ENCODE data around the gene GAS7. TPM values are rescaled to one million over a fixed set of nuclear protein-coding genes. Genes with fewer than 3 reads are reported as not detected.

GAS7 gene
- total RNA-seq, 2 experiments from 2014 or later: 1.6 to 2.1 TPM

- intact Hi-C loops (cut with micrococcal nuclease): loop anchor here (10.0 kb wide), 1 partner anchor 60 kb away; no protein-coding TSS in a partner anchor
- CTCF ChIA-PET: interaction anchor here (1.5 kb wide), 1 partner anchor 16 kb away, joined by 3 read pairs; no protein-coding TSS in a partner anchor
- no peak within 1 kb of the TSS for H3K4me3 Mint-ChIP-seq
Observed at GRCh38 chr17:9905078-9905415, 293.4 kb downstream of the GAS7 start, which contains the start of gene RCVRN. RCVRN (minus strand) TSS chr17:9905271; CDS start chr17:9905180, 91 bp downstream.

DNA sequence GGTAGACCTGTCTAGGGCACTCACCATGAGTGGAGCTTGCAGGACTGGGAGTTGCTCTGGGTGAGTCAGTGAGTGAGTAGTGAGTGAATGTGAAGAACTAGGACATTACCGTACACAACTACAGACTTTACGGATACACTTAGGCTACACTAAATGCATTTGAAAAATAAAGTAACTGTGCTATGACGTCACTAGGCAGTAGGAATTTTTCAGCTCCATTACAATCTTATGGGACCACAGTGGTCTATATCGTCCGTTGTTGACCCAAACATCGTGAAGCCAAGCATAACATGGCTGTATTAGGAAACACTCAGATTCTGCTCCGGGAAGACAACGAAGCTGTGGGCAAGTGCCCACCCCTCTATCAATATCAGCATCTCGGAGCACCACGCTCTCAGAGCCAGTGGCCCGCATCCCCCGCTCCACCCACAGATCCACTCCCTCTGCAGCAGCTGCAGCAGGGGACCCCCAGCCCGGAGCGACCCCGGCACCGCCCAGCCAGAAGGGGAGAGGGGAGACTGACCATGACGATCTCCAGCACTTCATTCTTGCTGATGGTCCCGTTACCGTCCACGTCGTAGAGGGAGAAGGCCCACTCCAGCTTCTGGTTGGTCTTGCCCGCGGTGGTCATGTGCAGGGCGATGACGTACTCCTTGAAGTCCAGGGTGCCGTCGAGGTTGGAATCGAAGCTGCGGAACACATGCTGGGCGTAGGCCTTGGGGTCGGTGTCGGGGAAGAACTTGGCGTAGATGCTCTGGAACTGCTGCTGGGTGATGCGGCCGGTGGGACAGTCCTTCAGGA, 293.9 kb downstream of the GAS7 start:
- POLR2A ChIA-PET: no interaction called here
- CTCF ChIA-PET: interaction anchor here (1.5 kb wide), 1 partner anchor 16 kb away, joined by 3 read pairs; no protein-coding TSS in a partner anchor

More at GRCh38 chr17:9905078-9905415, 293.4 kb downstream of the GAS7 start, which contains the start of gene RCVRN:
- H3K36me3 Mint-ChIP-seq (ENCODE audit: low read depth): no peaks in the 10 kb centered on the region
- H3K4me1 Mint-ChIP-seq (ENCODE audit: low read depth): no peaks in the 10 kb centered on the region
- TF ChIP-seq CTCF (IDR thresholded peaks at IDR 0.05): no peak
- DNase-seq: no peak
- POLR2A ChIA-PET: no interaction called here
- H3K27me3 Mint-ChIP-seq: peaks cover 6% of the 10 kb centered on the region
- no peaks in the 10 kb centered on the region for H3K9me3 Mint-ChIP-seq
- H3K27ac Mint-ChIP-seq: no peak within 1 kb of the TSS
- no peak for ATAC-seq

DNA sequence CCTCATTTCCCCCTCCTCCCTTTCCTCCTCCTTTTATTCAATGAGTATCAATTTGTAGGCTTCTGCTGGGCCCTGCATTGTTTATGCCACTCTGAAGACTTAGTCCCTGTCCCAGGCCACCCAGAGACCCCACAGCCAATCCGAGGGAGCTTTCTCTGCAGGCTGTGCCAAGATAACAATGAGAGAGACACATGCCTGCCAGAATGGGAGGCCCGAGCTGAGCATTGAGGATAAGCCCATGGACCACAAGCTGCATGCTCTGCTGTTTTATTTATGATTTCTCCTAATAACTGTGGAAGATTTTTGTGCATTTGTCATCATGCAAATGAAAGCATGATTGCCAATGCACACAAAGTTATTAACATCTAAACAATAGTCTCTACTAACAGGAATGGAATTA, 296.3 kb downstream of the GAS7 start:
- Mint-ChIP-seq H3K27me3 (peaks cover 4% of the 10 kb centered on the region), H3K27ac (no peak overlapping the region), H3K4me3 (no peak overlapping the region), H3K9me3 (no peaks in the 10 kb centered on the region), H3K36me3 (ENCODE audit: low read depth) (no peaks in the 10 kb centered on the region), H3K4me1 (ENCODE audit: low read depth) (no peaks in the 10 kb centered on the region)
- ATAC-seq: no peak
- POLR2A ChIA-PET: no interaction called here
- TF ChIP-seq CTCF (IDR thresholded peaks at IDR 0.05): no peak
- DNase-seq: no peak
- intact Hi-C loops (cut with micrococcal nuclease): loop anchor here (10.0 kb wide), 1 partner anchor 57 kb away; no protein-coding TSS in a partner anchor
- CTCF ChIA-PET: interaction anchor here (0.7 kb wide), 1 partner anchor 715 kb away, joined by 3 read pairs; no protein-coding TSS in a partner anchor

More for the DNA sequence above, 293.9 kb downstream of the GAS7 start:
- DNase-seq: no peak
- H3K27me3 Mint-ChIP-seq: peaks cover 6% of the 10 kb centered on the region
- intact Hi-C loops (cut with micrococcal nuclease): loop anchor here (10.0 kb wide), 1 partner anchor 60 kb away; no protein-coding TSS in a partner anchor
- no peak for TF ChIP-seq CTCF (IDR thresholded peaks at IDR 0.05)
- H3K4me1 Mint-ChIP-seq (ENCODE audit: low read depth): no peaks in the 10 kb centered on the region
- no peak for ATAC-seq
- H3K27ac Mint-ChIP-seq: no peak overlapping the region
- no peak overlapping the region for H3K4me3 Mint-ChIP-seq
- H3K36me3 Mint-ChIP-seq (ENCODE audit: low read depth): no peaks in the 10 kb centered on the region
- no peaks in the 10 kb centered on the region for H3K9me3 Mint-ChIP-seq

DNA sequence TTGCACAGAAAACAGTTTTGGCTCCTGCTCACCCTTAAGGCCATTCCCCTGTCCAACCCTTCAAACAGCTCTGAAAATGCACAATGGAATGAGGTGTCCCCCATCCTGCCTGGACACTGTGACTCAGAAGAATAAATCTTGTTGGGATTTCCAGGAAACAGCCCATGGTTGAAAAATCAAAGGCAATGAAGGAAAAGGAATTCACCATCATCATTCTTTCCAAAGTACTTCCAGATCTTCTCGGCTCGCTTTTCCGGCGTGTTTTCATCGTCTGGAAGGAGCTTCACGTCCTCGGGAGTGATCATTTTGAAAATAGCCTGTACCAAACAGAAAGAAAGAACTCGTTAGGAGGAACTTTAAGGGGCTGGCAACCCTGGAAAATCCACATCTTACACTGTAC, 297.6 kb downstream of the GAS7 start:
- Mint-ChIP-seq H3K27ac (no peak overlapping the region), H3K9me3 (no peaks in the 10 kb centered on the region), H3K36me3 (ENCODE audit: low read depth) (no peaks in the 10 kb centered on the region), H3K27me3 (peaks cover 4% of the 10 kb centered on the region), H3K4me3 (no peak overlapping the region), H3K4me1 (ENCODE audit: low read depth) (no peaks in the 10 kb centered on the region)
- intact Hi-C loops (cut with micrococcal nuclease): loop anchor here (10.0 kb wide), 1 partner anchor 56 kb away; no protein-coding TSS in a partner anchor
- ChIA-PET CTCF (no interaction called here), POLR2A (no interaction called here)
- ATAC-seq (no peak), DNase-seq (no peak)
- no peak for TF ChIP-seq CTCF (IDR thresholded peaks at IDR 0.05)

DNA sequence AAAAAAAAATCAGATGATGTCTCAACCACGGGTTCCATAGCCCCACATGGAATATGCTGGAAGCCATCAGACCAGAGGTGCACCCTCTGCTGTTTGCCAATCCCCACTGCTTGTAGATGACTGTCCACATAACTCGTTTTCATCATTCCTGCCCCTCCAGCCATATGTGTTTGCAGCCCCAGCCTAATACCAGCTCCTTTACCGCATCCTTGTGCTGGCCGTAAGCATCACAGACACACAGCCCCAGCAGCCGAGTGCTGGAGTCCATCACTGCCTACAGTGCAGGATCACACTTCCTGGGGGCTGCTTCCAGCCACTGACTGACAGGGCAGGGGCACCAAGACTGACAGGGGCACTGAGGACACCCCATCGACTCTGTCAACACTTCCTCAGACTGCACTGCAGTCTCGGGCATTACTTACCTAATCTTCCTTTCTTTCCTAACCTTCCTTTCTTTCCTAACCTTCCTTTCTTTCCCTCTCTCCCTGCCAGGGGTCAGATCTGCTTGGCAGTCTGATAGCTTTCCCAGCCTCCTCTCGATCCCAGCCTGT, 298.3 kb downstream of the GAS7 start:
- Mint-ChIP-seq H3K4me1 (ENCODE audit: low read depth) (no peaks in the 10 kb centered on the region), H3K27ac (no peak overlapping the region), H3K36me3 (ENCODE audit: low read depth) (no peaks in the 10 kb centered on the region), H3K9me3 (no peaks in the 10 kb centered on the region), H3K27me3 (peaks cover 4% of the 10 kb centered on the region), H3K4me3 (no peak overlapping the region)
- ChIA-PET POLR2A (no interaction called here), CTCF (no interaction called here)
- TF ChIP-seq CTCF (IDR thresholded peaks at IDR 0.05): no peak
- intact Hi-C loops (cut with micrococcal nuclease): loop anchor here (10.0 kb wide), 1 partner anchor 55 kb away; no protein-coding TSS in a partner anchor
- ATAC-seq (no peak), DNase-seq (no peak)
